RKO (cell line): ENCODE measurements around the gene C11orf71.

Experiments used
- DNase-seq: peaks from one replicate; pipeline ENCODE4 v3.0.0-alpha.2; 2016; ENCODE audit warnings: low spot score

Gene C11orf71

GRCh38 chr11:114358716-114359115 lies 41.6 kb downstream of the C11orf71 start:
- DNase-seq, result no peak

DNA sequence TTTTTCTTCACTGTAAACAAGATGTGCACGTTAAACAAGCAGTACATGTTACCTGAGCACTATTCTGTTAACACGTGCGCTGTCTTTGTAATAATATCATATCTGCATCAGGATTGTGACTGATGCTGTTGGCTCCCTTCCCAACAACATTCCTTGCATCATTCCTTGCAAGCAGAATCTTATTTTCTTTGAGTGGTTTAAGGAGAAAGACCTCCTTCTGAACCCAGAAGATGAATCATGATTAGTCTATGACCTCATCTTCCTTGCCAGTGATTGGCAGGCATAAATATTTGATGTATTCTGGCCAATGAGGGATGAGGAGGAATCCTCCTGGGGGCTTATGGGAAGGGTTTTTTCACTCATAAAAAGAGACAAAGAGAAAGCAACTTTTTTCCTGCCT lies 46.2 kb downstream of the C11orf71 start:
- peak; percentile 72 for DNase-seq

- no peak for DNase-seq
Measured at GRCh38 chr11:114353443-114353842, 46.9 kb downstream of the C11orf71 start.

GRCh38 chr11:114350022-114350421 lies 50.3 kb downstream of the C11orf71 start:
- DNase-seq, result no peak
